ENCODE results near the gene KRTAP10-6.
A peak's percentile ranks its signal among the peaks of the same experiment; 100 is the strongest.

KRTAP10-6 gene

GRCh38 chr21:44626262-44626661, 34.0 kb upstream of the KRTAP10-6 start:
- TF ChIP-seq CTCF (IDR thresholded peaks at IDR 0.05; ENCODE audit: insufficient read depth, low read depth, low read length, missing control alignments), result no peak
- H3K4me3 ChIP-seq (ENCODE audit: low read depth, low read length), result no peak overlapping the region
- no peak for DNase-seq (ENCODE audit: low read depth)

GRCh38 chr21:44625756-44626155, 33.5 kb upstream of the KRTAP10-6 start:
- no peak for TF ChIP-seq CTCF (IDR thresholded peaks at IDR 0.05; ENCODE audit: insufficient read depth, low read depth, low read length, missing control alignments)
- DNase-seq (ENCODE audit: low read depth), result no peak
- H3K4me3 ChIP-seq (ENCODE audit: low read depth, low read length), result no peak overlapping the region

- no peak for DNase-seq (ENCODE audit: low read depth)
- TF ChIP-seq CTCF (IDR thresholded peaks at IDR 0.05; ENCODE audit: insufficient read depth, low read depth, low read length, missing control alignments), result no peak
- no peak overlapping the region for H3K4me3 ChIP-seq (ENCODE audit: low read depth, low read length)
Measured at GRCh38 chr21:44623575-44623974, 31.3 kb upstream of the KRTAP10-6 start.

- no peak for DNase-seq (ENCODE audit: low read depth)
- no peak for TF ChIP-seq CTCF (IDR thresholded peaks at IDR 0.05; ENCODE audit: insufficient read depth, low read depth, low read length, missing control alignments)
- H3K4me3 ChIP-seq (ENCODE audit: low read depth, low read length), result no peak overlapping the region
Measured at GRCh38 chr21:44619886-44620285, 27.6 kb upstream of the KRTAP10-6 start.

GRCh38 chr21:44618909-44619308, 26.6 kb upstream of the KRTAP10-6 start:
- TF ChIP-seq CTCF (IDR thresholded peaks at IDR 0.05; ENCODE audit: insufficient read depth, low read depth, low read length, missing control alignments), result no peak
- H3K4me3 ChIP-seq (ENCODE audit: low read depth, low read length), result no peak overlapping the region
- no peak for DNase-seq (ENCODE audit: low read depth)

GRCh38 chr21:44618504-44618903, 26.2 kb upstream of the KRTAP10-6 start:
- TF ChIP-seq CTCF (IDR thresholded peaks at IDR 0.05; ENCODE audit: insufficient read depth, low read depth, low read length, missing control alignments), result peak; percentile 13
- DNase-seq (ENCODE audit: low read depth), result peak; percentile 21
- no peak overlapping the region for H3K4me3 ChIP-seq (ENCODE audit: low read depth, low read length)

GRCh38 chr21:44617071-44617501, 24.8 kb upstream of the KRTAP10-6 start:
- no peak overlapping the region for H3K4me3 ChIP-seq (ENCODE audit: low read depth, low read length)
- no peak for DNase-seq (ENCODE audit: low read depth)
- TF ChIP-seq CTCF (IDR thresholded peaks at IDR 0.05; ENCODE audit: insufficient read depth, low read depth, low read length, missing control alignments), result no peak
